Testis (tissue), 2 donors: ENCODE data around the gene FDPS.

Experiments
- POLR2A ChIP-seq: fragments of 450-650 bp; IDR thresholded peaks from one replicate; pipeline ENCODE4 v1.6.1; 2017; ENCODE audit warnings: antibody characterized with exemption, mild to moderate bottlenecking, moderate library complexity
- TF ChIP-seq, protein P1 (sequence below), 3 experiments: fragments of 450-650 bp in 2 of 3; fragments of 200-600 bp in 1 of 3; sonication (generic) in 1 of 3; IDR thresholded peaks; one replicate each; pipeline ENCODE4 v1.5.1; 2016 to 2019; ENCODE audit warnings: antibody characterized with exemption in 3 of 3, mild to moderate bottlenecking in 2 of 3, moderate library complexity in 1 of 3

DNA sequence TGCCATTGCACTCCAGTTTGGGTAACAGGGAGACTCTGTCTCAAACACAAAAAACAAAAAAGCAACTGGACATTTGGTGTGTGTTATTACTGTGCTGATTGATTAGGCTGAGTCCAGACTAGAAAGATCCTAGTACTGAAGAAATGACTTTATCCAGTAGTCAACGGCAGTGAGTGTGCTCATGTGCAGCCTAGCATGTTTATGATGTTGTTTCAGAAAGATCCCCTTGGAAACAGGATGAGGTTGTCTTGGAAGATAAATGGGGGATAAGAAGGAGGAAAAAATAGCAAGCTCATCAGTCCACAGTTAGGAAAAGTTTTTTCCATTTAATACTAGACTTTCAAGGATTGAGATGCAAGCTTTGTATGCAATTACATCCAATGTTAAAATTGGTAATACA, 26.3 kb downstream of the FDPS start:
- TF ChIP-seq, protein P1, sequence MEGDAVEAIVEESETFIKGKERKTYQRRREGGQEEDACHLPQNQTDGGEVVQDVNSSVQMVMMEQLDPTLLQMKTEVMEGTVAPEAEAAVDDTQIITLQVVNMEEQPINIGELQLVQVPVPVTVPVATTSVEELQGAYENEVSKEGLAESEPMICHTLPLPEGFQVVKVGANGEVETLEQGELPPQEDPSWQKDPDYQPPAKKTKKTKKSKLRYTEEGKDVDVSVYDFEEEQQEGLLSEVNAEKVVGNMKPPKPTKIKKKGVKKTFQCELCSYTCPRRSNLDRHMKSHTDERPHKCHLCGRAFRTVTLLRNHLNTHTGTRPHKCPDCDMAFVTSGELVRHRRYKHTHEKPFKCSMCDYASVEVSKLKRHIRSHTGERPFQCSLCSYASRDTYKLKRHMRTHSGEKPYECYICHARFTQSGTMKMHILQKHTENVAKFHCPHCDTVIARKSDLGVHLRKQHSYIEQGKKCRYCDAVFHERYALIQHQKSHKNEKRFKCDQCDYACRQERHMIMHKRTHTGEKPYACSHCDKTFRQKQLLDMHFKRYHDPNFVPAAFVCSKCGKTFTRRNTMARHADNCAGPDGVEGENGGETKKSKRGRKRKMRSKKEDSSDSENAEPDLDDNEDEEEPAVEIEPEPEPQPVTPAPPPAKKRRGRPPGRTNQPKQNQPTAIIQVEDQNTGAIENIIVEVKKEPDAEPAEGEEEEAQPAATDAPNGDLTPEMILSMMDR (IDR thresholded peaks at IDR 0.05): no peak
- no peak for TF ChIP-seq POLR2A
